GM12875 (cell line): ENCODE results near the gene SULT1E1.

ENCODE experiments used
- H3K4me3 ChIP-seq: one replicate; pipeline ENCODE4 v1.5.1; 2011; ENCODE audit warnings: low read depth, low read length, control low read depth
- CTCF ChIP-seq: IDR thresholded peaks from 2 replicates; pipeline ENCODE4 v1.5.1; 2011; ENCODE audit warnings: low read depth, mild to moderate bottlenecking, control low read depth, inconsistent platforms, low read length, moderate library complexity, borderline replicate concordance; ENCODE audit not compliant: insufficient read depth

SULT1E1 gene

GRCh38 chr4:69861756-69862155, 1.8 kb upstream of the SULT1E1 start:
- no peak overlapping the region for H3K4me3 ChIP-seq
- TF ChIP-seq CTCF, result no peak

GRCh38 chr4:69860521-69861298, 765 bp upstream of the SULT1E1 start:
- no peak for TF ChIP-seq CTCF
- no peak overlapping the region for H3K4me3 ChIP-seq

- H3K4me3 ChIP-seq, result no peak overlapping the region
- TF ChIP-seq CTCF, result no peak
Measured at GRCh38 chr4:69859140-69859685, 732 bp downstream of the SULT1E1 start.

GRCh38 chr4:69858690-69859089, 1.3 kb downstream of the SULT1E1 start:
- no peak overlapping the region for H3K4me3 ChIP-seq
- no peak for TF ChIP-seq CTCF

- H3K4me3 ChIP-seq, result no peak overlapping the region
- no peak for TF ChIP-seq CTCF
Measured at GRCh38 chr4:69855822-69856221, 4.1 kb downstream of the SULT1E1 start.

- TF ChIP-seq CTCF, result no peak
- H3K4me3 ChIP-seq, result no peak overlapping the region
Measured at GRCh38 chr4:69849969-69850368, 10.0 kb downstream of the SULT1E1 start.

- TF ChIP-seq CTCF, result no peak
- H3K4me3 ChIP-seq, result no peak overlapping the region
Measured at GRCh38 chr4:69849297-69849696, 10.6 kb downstream of the SULT1E1 start.
